ENCODE results near the gene RNF220. TPM values are rescaled to one million over a fixed set of nuclear protein-coding genes. Genes with fewer than 3 reads are reported as not detected.

The RNF220 gene
- total RNA-seq, 2 experiments from 2014 or later = 73.7 to 74.3 TPM

Small RNA genes lying within 50 kb of the gene (microRNA-seq; reads per million reads assigned to microRNA genes)
- gene MIR5584 (ENCODE audit: borderline microRNAs expressed, borderline number of aligned reads, borderline replicate concordance) = not detected

Other genes starting within 250 kb of the RNF220 start
- 10 to 100 TPM; 31.1 to 32.8 TPM for gene DMAP1, start 191.8 kb upstream of the RNF220 start, total RNA-seq
- gene ERI3, start 50.0 kb upstream of the RNF220 start, total RNA-seq = 10 to 100 TPM; 35.7 to 37.0 TPM